HG03097 (cell line): ENCODE results near the gene DIS3L2.
"Not testable (repeated sequence)": the region's sequence is repeated elsewhere in the genome, so short reads cannot be mapped to it uniquely, and the experiment has no call there.

Experiments used
- ATAC-seq: cut with Tn5 transposase; IDR thresholded peaks from one replicate; pipeline ENCODE4 v1.9.1; 2021; ENCODE audit not compliant: unreplicated experiment, low FRiP score

The DIS3L2 gene

DNA sequence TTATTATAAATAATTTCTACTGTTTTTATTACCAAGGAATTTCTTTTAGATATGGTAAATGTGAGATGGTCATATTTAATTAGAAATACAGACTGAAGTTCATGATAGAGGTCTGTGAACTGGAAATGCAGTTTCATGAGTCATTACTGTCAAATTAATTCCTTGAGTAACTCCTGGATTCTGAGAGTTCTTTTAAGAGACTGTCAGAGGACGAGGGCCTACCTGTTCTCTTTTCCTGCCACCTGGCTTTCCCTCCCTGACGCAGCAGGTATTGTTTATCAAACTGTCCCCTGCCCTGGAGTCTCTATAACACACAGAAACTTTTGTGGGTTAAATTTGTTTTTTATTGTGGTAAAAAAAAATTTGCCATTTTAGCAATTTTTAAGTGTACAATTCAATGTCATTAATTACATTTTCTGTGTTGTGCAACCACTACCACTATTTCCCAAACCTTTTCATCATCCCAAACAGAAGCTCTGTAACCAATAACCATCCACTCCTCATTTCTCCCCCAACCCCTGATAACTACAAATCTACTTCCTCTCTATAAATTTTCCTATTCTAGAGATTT lies 142.6 kb downstream of the DIS3L2 start:
- ATAC-seq = no peak

DNA sequence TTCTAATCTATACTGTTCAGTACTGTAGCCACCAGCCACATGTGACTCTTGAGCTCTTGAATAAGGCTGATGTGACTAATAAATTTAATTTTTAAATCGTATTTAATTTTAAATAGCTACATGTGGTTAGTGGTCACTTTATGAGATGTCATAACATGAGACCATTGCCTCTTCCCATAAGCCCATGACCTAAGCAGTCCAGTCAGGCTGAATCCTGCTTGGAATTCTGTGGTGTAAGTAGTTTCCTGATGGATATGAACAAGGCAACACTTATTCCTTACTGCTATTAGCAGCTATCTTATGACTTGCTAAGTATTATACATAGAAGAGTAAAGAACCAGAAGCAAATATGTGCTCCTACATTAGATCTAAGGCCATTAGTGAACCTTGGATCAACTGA lies 150.0 kb downstream of the DIS3L2 start:
- ATAC-seq = no peak

DNA sequence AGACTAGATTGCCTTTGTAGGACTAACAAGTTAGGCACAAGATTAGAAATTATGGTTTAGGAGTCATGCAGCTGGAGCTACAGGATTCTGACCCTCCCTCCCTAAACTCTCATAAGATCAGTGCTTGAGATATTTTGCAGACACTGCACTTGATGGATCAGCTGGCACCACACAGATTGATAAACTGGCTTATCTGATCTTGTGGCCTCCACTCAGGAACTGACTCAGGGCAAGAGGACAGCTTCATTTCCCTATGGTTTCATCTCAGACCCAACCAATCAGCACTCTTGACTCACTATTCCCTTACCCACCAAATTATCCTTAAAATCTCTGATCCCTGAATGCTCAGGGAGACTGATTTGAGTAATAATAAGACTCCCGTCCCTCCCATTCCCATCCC lies 152.3 kb downstream of the DIS3L2 start:
- ATAC-seq = no peak

DNA sequence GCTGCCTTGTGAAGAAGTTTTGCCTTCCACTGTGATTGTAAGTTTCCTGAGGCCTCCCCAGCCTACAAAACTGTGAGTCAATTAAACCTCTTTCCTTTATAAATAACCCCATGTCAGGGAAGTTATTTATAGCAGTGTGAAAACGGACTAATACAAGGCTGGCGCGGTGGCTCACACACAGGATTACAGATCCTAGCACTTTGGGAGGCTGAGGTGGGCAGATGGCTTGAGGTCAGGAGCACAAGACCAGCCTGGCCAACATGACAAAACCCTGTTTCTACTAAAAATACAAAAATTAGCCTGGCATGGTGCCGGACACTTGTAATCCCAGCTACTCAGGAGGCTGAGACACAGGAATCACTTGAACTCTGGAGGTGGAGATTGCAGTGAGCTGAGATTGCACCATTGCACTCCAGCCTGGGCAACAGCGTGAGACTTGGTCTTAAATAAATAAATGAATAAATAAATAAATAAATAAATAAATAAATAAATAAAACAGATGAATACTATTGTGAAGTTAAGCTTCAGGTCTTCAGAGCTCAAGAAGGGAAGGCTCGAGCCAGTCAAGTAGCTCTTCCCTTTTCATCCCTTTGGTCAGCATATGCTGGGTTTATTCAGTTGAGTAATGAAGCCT lies 154.3 kb downstream of the DIS3L2 start:
- ATAC-seq = not testable (repeated sequence)

DNA sequence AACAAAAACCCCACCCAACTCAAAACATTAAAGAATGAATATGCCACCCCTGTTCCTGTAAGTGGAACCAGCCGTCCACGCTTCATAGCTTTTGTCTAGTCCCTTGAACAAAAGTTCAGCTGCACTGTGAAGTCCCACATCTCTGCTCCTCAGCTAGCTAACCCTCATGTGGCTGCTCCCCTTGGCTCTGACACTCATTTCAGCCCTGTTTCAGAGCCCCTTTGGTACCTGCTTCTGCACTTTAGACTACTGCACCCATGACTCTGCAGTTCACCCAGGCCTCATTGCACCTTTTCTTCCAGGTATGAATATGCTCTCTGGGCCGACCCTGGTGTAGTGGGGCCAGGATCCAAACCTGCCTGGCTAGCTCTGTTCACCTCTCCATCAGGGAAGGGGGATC lies 155.3 kb downstream of the DIS3L2 start:
- ATAC-seq = no peak

DNA sequence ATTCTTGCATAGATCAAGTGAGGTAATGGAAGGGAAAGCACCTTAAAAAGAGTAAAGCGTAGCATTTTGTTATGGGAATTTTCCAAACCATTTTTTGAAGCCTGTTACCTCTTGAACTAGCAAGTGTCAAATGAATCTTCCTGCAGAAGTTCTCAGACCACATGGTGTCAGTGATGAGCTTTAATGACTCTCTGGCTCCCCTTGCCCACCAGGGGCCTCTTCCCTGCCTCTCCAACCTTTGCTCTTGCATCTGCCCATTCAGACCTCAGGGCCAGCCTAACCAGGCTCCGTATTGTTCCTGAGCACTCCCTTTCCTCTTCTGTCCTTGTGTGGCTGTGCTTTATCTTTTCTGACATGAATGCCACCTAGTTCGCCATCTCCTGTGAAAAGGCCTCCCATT lies 155.9 kb downstream of the DIS3L2 start:
- no peak for ATAC-seq

DNA sequence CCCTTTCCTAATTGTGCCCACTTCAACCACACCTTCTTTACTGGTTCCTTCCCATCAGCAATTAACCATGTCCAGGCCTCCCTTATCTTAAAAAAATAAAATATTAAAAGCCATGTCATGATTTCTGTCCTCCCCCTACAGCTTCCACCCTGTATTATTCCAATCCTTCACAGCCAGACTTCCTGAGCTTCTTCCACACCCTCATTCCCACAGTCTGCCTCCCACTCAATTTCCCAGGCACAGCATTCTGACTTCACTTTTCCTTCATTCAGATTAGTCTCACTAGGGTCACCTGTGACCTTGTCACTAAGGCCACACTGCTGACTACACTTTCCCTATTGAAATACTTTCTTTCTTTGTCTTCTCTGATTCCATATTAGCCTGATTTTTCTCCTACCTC lies 159.4 kb downstream of the DIS3L2 start:
- no peak for ATAC-seq

DNA sequence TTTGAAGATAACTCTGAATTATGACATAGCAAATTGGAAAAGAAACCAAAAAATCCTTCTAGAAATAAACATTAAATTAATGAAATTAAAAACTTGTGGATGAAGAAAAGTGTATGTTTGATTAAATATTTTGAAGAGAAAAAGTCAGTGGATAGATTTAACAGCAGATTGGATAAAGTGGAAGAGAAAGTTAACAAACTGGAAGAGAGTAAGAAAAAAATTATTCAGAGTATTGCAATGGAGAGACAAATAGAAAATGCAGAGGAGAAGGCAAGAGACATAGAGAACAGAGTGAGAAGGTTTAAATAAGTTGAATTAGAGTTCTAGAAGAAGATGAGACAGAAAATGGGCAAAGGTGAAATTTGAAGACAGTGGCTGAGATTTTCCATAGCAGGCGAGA lies 162.8 kb downstream of the DIS3L2 start:
- ATAC-seq = no peak

DNA sequence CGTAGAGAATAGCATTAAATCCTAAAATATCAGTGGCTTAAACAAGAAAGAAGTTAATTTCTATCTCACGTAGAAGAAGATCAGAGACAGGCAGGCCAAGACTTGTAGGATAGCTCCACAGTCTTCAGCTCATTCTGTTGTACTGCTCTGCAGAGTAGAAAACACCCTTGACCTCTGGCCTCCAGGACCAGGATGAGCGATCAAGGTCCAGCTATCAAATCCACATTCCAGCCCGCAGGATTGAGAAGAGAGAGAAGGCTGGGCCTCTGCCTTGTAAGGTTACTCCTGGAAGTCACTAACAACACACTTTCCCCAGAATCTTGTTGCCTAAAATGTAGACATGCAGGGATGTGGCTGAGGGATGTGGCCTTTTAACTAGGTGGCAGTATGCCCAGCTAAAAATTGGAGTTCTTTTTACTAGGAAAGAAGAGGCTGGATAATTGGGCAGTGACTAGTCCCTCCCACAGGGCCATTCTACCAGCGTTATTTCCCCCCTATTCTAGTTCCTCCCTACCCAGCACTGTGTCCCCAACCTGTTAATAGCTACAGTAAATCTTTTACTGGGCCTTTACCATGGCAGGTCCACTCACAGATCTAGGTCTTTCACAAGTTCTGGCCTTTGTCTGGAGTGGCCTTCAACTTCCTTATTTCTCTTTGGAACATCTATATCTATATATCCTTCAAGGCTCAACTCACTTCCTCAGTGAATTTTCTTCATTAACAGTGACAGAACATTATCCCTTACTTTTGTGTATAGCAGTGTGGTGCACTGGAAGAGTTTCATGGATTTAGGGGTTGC lies 165.0 kb downstream of the DIS3L2 start:
- no peak for ATAC-seq

DNA sequence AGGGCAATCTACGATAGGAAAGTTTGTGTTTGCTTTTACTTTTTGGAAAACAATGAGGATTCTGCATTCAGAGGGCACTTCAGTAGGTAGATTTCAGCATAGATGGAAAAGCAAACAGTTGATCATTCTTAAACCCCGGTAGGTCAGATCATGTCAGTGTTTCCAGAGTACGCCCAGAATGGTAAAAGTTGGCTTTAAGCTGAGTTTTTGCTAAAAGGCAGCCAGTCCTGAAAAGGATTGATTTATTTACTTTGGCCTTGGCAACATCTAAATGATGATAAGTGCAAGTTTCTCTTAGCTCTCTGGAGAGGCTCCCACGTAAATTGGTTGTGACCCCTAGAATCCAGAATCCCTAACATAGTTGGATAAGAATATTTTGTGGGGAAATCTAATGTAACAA lies 168.0 kb downstream of the DIS3L2 start:
- ATAC-seq = no peak

DNA sequence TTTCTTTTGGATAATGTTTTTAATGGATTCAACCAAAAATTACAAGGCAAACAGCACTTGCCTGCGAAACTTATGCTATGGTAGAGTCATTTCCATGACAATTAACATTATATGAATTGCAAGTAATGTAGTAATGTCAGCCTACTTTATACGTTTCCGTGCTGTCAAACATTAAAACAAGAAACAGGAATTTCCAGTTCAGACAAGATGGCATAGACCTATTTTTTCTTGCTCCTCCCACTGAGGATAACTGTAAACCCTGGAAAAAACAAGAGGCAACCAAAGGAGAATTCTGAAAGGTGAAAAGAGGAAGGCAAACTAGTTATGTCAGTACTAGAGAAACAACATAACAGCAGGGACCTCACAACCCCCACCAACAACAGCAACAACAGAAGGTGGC lies 170.7 kb downstream of the DIS3L2 start:
- no peak for ATAC-seq

DNA sequence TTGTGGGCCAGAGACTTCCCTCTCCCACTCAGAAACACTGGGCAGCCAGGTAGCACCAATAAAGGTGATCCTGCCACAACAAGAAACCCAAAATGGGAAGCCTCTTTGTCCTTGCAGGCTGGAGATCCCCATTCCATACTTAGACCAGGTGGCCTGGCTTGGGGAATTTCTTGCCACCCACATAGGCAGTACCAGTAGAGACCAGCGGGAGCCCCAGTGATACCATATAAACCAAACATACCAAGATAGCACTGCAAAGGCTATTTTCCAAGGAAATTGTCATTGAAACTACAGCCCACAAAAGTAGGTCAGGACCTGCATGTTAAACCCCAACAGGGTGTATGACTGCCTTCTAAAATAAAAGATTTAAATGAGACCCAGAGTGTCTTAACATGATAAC lies 171.6 kb downstream of the DIS3L2 start:
- no peak for ATAC-seq

DNA sequence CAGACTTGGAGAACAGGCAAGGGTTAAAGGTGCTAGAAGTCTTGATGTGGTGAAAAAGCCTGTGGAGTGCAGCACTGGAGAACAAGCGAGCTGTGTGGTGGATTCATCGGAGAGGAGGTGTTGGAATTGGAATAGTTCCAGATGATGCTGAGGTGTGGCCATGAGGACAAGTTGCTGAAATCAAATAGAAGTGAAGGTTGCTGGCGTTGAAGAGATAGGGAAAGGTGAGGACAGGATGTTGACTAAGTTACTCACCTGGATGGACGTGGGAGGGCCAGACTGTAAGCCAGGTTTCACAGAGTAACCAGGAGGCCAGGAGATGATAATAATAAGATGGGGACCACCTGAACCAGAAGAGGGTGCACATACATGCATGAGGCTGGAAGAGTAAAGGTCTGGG lies 173.4 kb downstream of the DIS3L2 start:
- ATAC-seq = no peak

DNA sequence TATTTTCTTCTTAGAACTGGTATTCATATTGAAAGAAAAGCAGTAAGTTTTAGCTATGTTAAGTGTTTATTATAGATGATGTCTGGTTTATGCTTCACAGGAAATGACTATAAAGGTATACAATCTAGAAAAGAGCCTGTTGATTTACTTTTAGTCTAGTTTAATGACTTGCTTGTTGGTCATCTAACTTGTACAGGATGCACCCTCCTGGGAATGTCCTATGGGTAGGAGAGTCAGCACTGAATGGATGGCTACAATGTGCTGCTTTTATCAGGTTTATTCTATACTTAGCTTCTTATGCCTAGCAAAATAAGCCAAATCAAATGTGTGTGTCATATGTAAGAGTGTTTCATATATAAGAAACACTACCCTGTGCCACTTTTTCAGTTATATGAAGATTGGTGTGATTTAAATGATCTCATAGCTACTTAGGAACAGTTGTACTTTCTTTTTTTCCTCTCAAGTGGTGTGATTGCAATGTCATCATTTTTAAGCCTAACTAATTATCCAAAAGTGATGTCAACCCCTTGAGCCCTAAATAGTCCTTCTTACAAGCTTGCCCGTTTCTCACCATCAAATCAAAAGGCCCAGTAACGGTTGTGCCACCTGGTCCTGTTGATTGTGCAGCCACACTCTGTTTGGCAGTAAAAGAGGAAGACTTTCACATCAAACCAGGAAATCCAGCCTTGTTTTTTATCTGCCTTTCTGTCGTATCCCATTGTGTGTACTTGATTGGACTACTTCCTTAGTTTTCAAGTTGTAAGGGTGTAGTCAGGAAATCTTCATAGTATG lies 176.0 kb downstream of the DIS3L2 start:
- ATAC-seq = no peak

DNA sequence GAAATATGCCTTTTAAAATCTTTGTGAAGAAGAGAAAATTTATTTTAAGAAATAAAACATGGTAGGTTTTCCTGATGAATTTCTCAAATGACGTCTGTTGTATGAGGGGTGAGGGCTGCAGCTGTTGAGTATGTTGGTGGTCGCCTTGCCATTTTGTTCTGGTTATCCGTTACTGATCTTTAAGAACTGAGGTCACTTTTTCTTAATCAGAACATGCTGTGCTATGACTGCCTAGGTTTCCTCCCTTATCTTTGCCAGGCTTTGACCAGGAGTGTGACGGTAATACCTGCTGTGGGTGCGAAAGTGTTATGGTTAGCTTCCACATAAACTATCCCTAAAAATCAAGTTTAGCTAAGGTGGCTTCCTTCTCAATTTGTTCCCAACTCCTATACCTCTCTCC lies 176.9 kb downstream of the DIS3L2 start:
- ATAC-seq = no peak

DNA sequence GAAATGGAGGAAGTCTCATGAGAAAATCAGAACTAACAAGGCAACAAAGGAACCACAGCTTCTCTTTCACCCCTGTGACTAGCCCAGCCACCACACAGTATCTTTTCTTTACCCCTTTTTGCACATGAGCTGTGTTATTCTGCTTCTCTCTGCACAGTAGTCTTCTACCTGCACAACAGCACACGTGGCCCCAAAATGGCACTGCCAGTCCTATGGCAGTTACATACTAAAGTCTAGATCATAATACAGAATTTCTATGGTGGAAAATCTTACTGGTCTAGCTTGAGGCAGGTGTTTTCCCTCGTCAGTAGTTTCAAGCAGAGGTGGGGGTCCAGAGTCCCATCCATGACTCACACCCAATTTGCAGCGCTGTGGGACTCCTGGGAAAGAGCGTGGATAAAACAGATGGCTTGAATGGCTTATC lies 177.7 kb downstream of the DIS3L2 start:
- no peak for ATAC-seq

DNA sequence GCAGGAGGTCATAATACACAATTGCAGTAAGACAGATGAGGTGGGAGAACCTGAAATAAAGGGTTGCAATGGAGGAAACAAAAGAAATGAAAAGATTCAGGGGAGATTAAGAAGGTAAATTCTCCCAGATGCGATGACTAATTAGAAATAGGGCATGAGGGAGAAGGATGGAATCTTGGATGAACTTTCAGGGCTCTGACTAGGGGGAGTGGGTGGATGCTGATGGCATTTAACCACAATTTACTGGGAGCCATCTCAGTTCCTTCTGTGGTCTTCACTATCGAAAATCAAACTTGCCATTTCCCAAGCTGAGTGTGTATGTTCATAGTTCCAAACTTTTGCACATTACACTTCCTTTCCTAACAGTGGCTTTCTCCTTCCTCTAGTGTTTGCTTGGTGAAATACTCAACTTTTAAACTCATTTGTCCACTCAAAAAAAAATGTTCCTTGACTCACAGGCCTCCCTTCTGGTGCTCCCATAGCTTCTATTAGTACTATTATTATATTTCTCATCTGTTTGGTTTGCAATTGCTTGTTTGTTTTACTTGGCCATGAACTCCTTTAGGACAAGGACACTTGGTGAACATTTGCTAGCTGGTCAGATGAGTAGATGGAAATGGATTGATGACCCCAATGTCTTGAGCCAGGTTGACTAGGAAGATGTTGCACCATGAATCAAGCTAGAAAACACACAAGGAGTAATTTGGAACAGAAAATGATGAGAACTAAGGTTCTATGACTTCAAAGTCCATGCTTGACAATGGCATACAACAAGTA lies 178.5 kb downstream of the DIS3L2 start:
- no peak for ATAC-seq

DNA sequence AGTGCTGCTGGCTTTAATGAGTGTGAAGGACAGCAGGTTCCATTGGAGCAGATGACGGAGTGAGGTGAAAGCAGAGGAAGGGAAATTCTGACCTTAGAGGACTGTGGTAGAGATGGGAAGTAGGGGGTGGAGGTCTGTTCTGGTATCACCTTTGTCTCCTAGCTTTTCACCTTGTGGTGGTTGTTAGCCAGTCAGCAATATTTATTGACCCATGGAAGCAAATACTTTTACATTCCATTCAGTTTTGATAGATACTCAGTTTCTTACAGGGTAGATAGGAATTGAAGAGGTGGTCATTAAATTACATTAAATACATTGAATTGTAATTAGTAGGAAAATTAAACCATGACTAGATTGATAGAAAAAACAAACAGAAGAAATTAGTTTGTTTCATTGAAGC lies 180.1 kb downstream of the DIS3L2 start:
- no peak for ATAC-seq

DNA sequence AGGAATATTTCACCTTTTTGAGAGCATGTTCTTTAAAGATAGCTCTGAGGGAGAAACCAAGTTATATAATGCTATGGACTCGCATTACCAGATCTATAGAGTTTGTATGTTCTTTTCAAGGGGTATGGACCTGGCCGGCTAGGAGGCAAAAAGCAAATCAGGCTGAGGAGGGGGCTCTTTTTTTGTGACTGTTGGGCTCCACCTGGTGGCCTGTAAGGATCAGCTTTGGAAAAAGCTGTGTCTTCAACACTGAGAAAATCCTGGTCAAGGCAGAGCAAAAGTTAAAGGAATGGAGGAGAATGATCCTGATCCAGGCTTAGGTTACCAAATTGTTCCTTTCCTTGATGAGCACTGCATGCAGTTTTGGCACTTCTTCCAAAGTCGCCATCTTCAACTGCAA lies 180.5 kb downstream of the DIS3L2 start:
- no peak for ATAC-seq

DNA sequence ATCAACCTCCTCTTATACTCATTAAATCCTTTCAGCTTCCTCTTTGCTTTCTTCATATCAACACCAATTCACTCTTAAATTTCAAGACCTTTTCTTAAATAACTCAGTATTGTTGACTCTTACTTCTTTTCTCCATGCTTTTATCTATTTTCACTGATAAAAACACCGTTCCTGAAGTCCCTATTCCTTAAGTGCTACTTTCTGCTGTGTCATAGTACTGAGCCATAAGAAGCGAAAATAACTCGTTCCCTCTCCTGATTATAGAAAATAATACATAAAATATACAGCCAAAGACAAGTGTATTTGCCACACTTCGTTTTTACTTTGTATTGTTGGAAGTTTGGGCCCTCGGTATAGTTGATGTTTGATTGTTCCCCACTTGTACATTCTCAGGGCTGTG lies 181.0 kb downstream of the DIS3L2 start:
- no peak for ATAC-seq

DNA sequence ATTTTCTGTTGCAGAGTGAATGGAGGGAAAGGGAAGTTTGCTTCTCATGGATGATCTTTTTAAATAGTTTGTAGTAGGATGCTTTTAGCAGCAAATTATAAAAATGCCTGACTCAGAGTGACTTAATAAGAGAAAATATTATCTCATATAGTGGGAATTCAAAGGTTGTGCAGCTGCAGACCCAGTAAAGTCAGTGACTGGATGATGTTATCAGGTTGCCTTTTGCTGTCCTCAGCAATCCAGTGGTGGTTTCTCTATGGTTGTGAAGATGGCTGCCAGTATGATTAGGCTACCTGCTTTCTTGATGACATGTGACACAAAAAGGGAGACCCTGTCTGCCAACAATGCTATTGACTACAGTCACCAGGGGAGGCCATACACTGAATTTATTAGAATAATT lies 184.8 kb downstream of the DIS3L2 start:
- ATAC-seq = no peak
